ENCODE measurements around the gene STMN3. TPM values are rescaled to one million over a fixed set of nuclear protein-coding genes. Genes with fewer than 3 reads are reported as not detected.

The STMN3 gene
- total RNA-seq, 4 donors from 2014 or later: 0.51 to 1.9 (median 0.88) TPM

- peaks cover 14 to 19% of the 10 kb centered on the region in 2 donors for H3K4me1 ChIP-seq
- no peak for ATAC-seq
Observed at GRCh38 chr20:63688228-63689045, 35.2 kb upstream of the STMN3 start.

GRCh38 chr20:63687419-63688178 is 34.4 kb upstream of the STMN3 start:
- H3K27me3 ChIP-seq: no peaks in the 10 kb centered on the region
- ATAC-seq (no peak), DNase-seq (no peak)
- H3K36me3 ChIP-seq: no peaks in the 10 kb centered on the region
- H3K4me1 ChIP-seq: peaks cover 14 to 22% of the 10 kb centered on the region in 2 donors
- in situ Hi-C loops (cut with MboI; ENCODE audit: low sequenced_read_pairs in 4 of 4): no loop called here
- intact Hi-C loops (cut with DNase I; ENCODE audit: low total_unique reads): no loop called here
- no peaks in the 10 kb centered on the region for H3K9me3 ChIP-seq
- H3K27ac ChIP-seq: peak overlapping the region; percentile 78 to 83 (median 82)
- no peak overlapping the region for H3K4me3 ChIP-seq
- TF ChIP-seq POLR2A (IDR thresholded peaks at IDR 0.05) (no peak), CTCF (IDR thresholded peaks at IDR 0.05 in 4 of 5, conservative IDR thresholded peaks at IDR 0.05 in 1 of 5) (no peak)

More at GRCh38 chr20:63688228-63689045, 35.2 kb upstream of the STMN3 start:
- Histone ChIP-seq H3K9me3 (no peaks in the 10 kb centered on the region), H3K4me3 (no peak overlapping the region), H3K36me3 (no peaks in the 10 kb centered on the region), H3K27me3 (no peaks in the 10 kb centered on the region), H3K27ac (peak overlapping the region; percentile 78 to 83 (median 82))
- TF ChIP-seq POLR2A (IDR thresholded peaks at IDR 0.05) (no peak), CTCF (IDR thresholded peaks at IDR 0.05 in 4 of 5, conservative IDR thresholded peaks at IDR 0.05 in 1 of 5) (no peak)
- intact Hi-C loops (cut with DNase I; ENCODE audit: low total_unique reads) (no loop called here), in situ Hi-C loops (cut with MboI; ENCODE audit: low sequenced_read_pairs in 4 of 4) (no loop called here)
- DNase-seq: no peak

GRCh38 chr20:63686492-63687321 is 33.5 kb upstream of the STMN3 start:
- Histone ChIP-seq H3K36me3 (no peaks in the 10 kb centered on the region), H3K27me3 (no peaks in the 10 kb centered on the region), H3K27ac (peak overlapping the region; percentile 78 to 83 (median 82)), H3K4me1 (peaks cover 14 to 27% of the 10 kb centered on the region in 2 donors), H3K4me3 (peak overlapping the region in 2 of 4 donors; percentile 17 to 19), H3K9me3 (no peaks in the 10 kb centered on the region)
- TF ChIP-seq CTCF (IDR thresholded peaks at IDR 0.05 in 4 of 5, conservative IDR thresholded peaks at IDR 0.05 in 1 of 5) (no peak), POLR2A (IDR thresholded peaks at IDR 0.05) (peak; percentile 14 to 45)
- intact Hi-C loops (cut with DNase I; ENCODE audit: low total_unique reads): no loop called here
- ATAC-seq: peak; percentile 60 to 62
- in situ Hi-C loops (cut with MboI; ENCODE audit: low sequenced_read_pairs in 4 of 4): no loop called here
- DNase-seq: peak; percentile 49 to 63

GRCh38 chr20:63686094-63686491 is 32.9 kb upstream of the STMN3 start:
- in situ Hi-C loops (cut with MboI; ENCODE audit: low sequenced_read_pairs in 4 of 4): no loop called here
- H3K9me3 ChIP-seq: no peaks in the 10 kb centered on the region
- H3K4me1 ChIP-seq: peaks cover 14 to 27% of the 10 kb centered on the region in 2 donors
- ATAC-seq (no peak), DNase-seq (no peak)
- TF ChIP-seq POLR2A (IDR thresholded peaks at IDR 0.05): no peak
- TF ChIP-seq CTCF (IDR thresholded peaks at IDR 0.05 in 4 of 5, conservative IDR thresholded peaks at IDR 0.05 in 1 of 5): no peak
- intact Hi-C loops (cut with DNase I; ENCODE audit: low total_unique reads): no loop called here
- no peaks in the 10 kb centered on the region for H3K36me3 ChIP-seq
- peak overlapping the region in 2 of 4 donors; percentile 17 to 19 for H3K4me3 ChIP-seq
- peak overlapping the region; percentile 78 to 83 (median 82) for H3K27ac ChIP-seq
- H3K27me3 ChIP-seq: no peaks in the 10 kb centered on the region

Measured in gastrocnemius medialis (tissue), 4 donors.